Choroid plexus epithelial cell (primary cell): Measurements from ENCODE around the gene ZCCHC7.

Experiments used
- DNase-seq: peaks from one replicate; pipeline ENCODE4 v3.0.0-alpha.2; 2010; ENCODE audit warnings: low read depth
- H3K4me3 ChIP-seq: 2 replicates; pipeline ENCODE4 v1.5.1; 2011; ENCODE audit warnings: low read depth, mild to moderate bottlenecking, control low read depth, low read length, moderate library complexity
- CTCF ChIP-seq: conservative IDR thresholded peaks from 2 replicates; pipeline ENCODE4 v1.5.1; 2011; ENCODE audit warnings: low read depth, mild to moderate bottlenecking, control low read depth, inconsistent platforms, low read length, moderate library complexity

Gene ZCCHC7

DNA sequence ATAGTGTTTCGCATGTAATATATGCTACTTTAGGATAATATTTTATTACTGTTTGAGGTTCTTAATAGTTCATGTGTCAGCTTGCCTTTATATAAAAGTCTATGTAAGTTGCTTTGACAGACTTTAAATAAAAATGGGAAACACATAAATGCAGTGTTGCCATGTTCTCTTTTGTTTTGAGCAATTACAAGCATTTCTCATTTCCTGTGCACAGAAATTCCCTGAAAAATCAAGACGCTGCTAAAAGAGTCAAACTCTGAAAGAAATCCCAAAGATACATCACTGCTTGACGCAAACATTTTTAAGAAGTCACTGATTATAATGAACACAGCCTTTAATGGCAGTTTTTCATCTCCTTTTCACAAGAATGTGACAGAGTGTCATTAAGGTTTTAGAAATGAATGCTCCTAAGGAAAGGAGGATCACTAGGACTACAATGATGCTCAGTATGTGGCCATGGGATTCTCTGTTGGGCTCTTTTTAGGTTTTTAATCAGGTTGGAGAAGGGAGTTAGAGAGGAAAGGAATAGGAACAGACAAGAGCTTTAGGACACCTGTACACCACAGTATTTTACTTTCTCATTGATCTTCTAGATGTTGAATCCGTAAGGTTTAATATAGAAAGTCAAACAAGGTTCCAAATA, 29.4 kb downstream of the ZCCHC7 start:
- H3K4me3 ChIP-seq = no peak overlapping the region
- TF ChIP-seq CTCF = no peak
- no peak for DNase-seq

- DNase-seq = no peak
- no peak overlapping the region for H3K4me3 ChIP-seq
- no peak for TF ChIP-seq CTCF
Measured at GRCh38 chr9:37150415-37150814, 30.0 kb downstream of the ZCCHC7 start.

DNA sequence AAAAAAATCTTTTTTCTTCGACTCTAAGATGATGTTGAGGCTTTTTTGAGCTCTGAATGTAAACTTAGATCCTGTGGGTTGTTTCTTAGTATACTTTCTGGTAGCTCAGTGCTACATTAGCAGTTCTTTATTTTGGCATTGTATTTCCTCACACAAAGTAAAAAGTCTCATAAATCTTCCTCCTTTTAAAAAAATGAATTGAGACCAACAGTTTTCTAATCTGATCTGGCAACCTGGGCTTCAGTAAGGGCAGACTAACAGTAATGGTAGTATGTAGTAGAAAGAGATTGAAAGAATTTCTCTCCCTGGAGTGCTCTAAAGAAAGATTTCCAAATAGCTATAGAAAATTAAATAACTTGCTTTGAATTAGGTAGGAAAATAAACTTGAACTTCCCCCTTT, 31.4 kb downstream of the ZCCHC7 start:
- H3K4me3 ChIP-seq = no peak overlapping the region
- no peak for DNase-seq
- TF ChIP-seq CTCF = no peak

GRCh38 chr9:37152365-37152764, 32.0 kb downstream of the ZCCHC7 start:
- no peak for TF ChIP-seq CTCF
- DNase-seq = no peak
- H3K4me3 ChIP-seq = no peak overlapping the region

- DNase-seq = no peak
- no peak for TF ChIP-seq CTCF
- H3K4me3 ChIP-seq = no peak overlapping the region
Measured at GRCh38 chr9:37155601-37156000, 35.2 kb downstream of the ZCCHC7 start.

DNA sequence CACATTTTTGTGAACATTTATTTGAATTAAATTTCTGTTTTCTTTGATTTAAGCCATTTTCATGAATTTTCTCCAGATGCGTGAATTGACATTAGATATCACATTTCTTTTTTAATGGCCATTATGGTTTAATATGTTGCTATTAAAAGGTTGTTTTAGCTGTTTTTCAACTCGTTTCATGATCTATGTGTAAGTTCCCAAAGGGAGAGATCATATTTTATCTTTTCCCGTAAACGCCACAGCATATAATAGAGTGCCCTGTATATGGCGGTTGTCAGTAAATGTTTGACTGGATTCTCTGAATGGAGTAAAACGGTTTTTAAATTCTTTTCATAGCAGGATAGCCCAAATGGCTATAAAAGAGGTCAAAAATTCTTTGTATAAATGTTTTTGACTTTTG, 35.8 kb downstream of the ZCCHC7 start:
- no peak for TF ChIP-seq CTCF
- no peak overlapping the region for H3K4me3 ChIP-seq
- no peak for DNase-seq

DNA sequence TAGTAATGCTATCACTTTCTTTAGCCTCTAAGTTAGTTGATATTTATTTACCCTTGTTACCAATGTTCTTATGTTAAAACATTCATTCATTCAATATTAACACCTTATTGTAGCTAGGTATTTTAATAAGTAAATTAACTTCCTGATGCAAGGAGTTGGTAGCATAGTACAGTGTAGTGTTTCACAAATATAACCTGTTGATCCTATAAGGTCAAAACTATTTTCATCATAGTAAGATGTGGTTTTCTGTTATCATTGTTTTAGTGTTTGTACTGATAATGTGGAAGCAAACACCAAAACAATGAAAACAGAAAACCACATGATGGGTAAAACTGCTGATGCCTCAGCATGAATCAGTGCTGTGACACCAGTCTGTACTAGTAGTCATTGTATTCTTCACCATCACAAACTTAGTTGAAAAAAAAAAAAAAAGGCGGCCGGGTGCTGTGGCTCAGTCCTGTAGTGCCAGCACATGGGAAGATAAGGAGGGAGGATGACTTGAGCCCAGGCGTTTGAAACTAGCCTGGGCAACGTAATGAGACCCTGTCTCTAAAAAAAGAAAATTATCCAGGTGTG, 36.5 kb downstream of the ZCCHC7 start:
- no peak overlapping the region for H3K4me3 ChIP-seq
- DNase-seq = peak; percentile 28
- no peak for TF ChIP-seq CTCF
